Measurements from ENCODE around the gene MRPL46. TPM values are rescaled to one million over a fixed set of nuclear protein-coding genes. Genes with fewer than 3 reads are reported as not detected.

The MRPL46 gene
- total RNA-seq: 10 to 100 TPM; 19.0 to 25.0 (median 20.8) TPM

DNA sequence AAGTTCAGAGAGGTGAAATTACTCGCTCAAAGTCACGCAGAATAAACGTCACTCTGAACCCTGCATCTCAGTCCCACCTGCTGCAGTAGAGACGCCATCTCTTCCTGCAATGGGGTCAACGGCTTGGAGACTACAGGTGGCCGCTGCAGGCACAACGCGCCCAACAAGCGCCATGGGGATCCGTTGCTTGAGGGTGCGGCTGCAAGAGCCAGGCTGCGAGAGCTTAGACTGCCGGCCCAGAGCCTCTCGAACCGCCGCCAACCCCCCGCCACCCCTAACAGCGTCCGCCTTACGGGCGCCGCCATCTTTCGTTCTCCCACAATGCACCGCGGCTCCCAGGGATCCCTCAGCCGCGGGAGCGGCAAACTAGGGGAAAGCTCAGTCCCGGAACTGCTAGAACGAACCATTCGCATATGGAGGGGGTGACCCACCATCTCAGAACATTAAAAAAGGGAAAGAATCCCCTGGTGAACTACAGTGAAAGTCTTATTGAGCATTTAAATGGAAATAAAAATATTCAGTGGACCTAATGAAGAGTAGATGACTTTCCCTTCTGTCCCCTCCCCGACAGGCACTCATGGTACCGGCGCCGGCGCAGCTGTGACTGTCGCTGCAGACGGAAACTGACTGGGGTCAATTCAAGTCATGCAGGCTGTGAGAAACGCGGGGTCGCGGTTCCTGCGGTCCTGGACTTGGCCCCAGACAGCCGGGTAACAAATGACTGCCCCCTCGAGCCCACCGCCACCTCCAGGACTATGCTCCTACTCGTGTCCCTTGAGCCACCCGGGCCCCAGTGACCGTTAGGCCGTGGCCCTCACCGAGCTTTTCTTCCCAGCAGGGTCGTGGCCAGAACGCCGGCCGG is at the start of gene MRPL46, which contains the start of gene MRPS11:
Gene MRPL46, minus strand, starts transcription at position 316 of the 862 bp plus-strand sequence. Its CDS starts 11 bp downstream, at position 305.
Gene MRPS11, plus strand, starts transcription at position 636 of the 862 bp plus-strand sequence. Its CDS starts 10 bp downstream, at position 646.
- Histone ChIP-seq H3K36me3 (peaks cover 7% of the 10 kb centered on the region), H3K9me3 (no peaks in the 10 kb centered on the region), H3K27me3 (no peaks in the 10 kb centered on the region), H3K4me3 (peak within 1 kb of the TSS; percentile 60 to 95 (median 92)), H3K27ac (peak within 1 kb of the TSS; percentile 89 to 95), H3K4me1 (peaks cover 0 to 12% of the 10 kb centered on the region in 2 donors)
- TF ChIP-seq POLR2AphosphoS5 (IDR thresholded peaks at IDR 0.05): peak; percentile 44 to 71 (median 47)
- no peak for TF ChIP-seq CTCF (IDR thresholded peaks at IDR 0.05)
- no peak for TF ChIP-seq POLR2A (IDR thresholded peaks at IDR 0.05)
- DNase-seq (ENCODE audit: low spot score in 2 of 2): peak; percentile 67 to 79
- intact Hi-C loops (cut with DNase I; ENCODE audit: low total_unique reads): no loop called here

DNA sequence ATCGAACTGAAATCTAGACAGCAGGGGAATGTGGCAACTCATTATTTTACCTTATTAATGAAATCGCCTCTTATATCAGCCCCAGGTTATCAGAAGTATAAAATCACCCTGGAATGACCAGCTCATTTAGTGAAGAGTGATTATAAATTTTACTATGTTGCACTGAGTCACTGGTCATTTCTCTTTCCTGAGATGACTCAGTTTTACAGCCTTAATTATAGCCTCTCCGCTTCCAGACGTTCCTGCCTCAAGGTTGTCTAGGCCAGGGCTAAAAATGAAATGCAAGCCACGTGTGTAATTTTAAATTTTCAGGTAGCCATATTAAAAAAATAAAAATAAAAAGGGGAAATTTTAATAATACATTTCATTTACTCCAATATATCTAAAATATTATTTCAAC is 46.0 kb upstream of the MRPL46 start:
- Histone ChIP-seq H3K4me1 (no peaks in the 10 kb centered on the region), H3K27ac (no peak overlapping the region), H3K36me3 (no peaks in the 10 kb centered on the region), H3K4me3 (no peak overlapping the region), H3K9me3 (no peaks in the 10 kb centered on the region), H3K27me3 (no peaks in the 10 kb centered on the region)
- DNase-seq (ENCODE audit: low spot score in 2 of 2): no peak
- TF ChIP-seq POLR2A (IDR thresholded peaks at IDR 0.05) (no peak), POLR2AphosphoS5 (IDR thresholded peaks at IDR 0.05) (no peak), CTCF (IDR thresholded peaks at IDR 0.05) (no peak)
- intact Hi-C loops (cut with DNase I; ENCODE audit: low total_unique reads): no loop called here

GRCh38 chr15:88512601-88513000 is 45.4 kb upstream of the MRPL46 start:
- H3K9me3 ChIP-seq: no peaks in the 10 kb centered on the region
- no peaks in the 10 kb centered on the region for H3K27me3 ChIP-seq
- intact Hi-C loops (cut with DNase I; ENCODE audit: low total_unique reads): no loop called here
- TF ChIP-seq CTCF (IDR thresholded peaks at IDR 0.05) (no peak), POLR2AphosphoS5 (IDR thresholded peaks at IDR 0.05) (no peak), POLR2A (IDR thresholded peaks at IDR 0.05) (no peak)
- no peaks in the 10 kb centered on the region for H3K36me3 ChIP-seq
- no peak overlapping the region for H3K27ac ChIP-seq
- no peak overlapping the region for H3K4me3 ChIP-seq
- no peak for DNase-seq (ENCODE audit: low spot score in 2 of 2)
- H3K4me1 ChIP-seq: no peaks in the 10 kb centered on the region

DNA sequence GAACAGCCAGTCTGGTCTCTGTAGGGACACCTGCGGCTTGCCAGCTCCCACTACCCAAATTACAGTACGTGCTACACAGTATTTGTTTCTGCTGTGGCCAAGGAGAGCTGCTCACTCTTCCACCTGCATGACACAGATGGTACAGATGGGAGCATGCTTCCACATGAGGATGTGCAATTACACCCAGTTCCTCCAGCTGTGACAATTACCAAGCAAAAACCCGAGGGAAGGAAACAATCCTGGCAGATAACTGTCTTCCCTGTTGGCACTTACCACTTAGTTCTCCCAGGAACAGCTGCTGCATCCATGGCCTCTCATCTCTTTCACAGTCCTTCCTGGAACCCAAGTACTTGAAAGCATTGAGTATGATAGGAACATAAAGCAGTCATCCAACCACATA is 44.9 kb upstream of the MRPL46 start:
- H3K27ac ChIP-seq: no peak overlapping the region
- no peaks in the 10 kb centered on the region for H3K27me3 ChIP-seq
- no peaks in the 10 kb centered on the region for H3K36me3 ChIP-seq
- intact Hi-C loops (cut with DNase I; ENCODE audit: low total_unique reads): no loop called here
- no peak overlapping the region for H3K4me3 ChIP-seq
- no peak for TF ChIP-seq POLR2A (IDR thresholded peaks at IDR 0.05)
- no peak for TF ChIP-seq CTCF (IDR thresholded peaks at IDR 0.05)
- TF ChIP-seq POLR2AphosphoS5 (IDR thresholded peaks at IDR 0.05): no peak
- no peaks in the 10 kb centered on the region for H3K4me1 ChIP-seq
- no peak for DNase-seq (ENCODE audit: low spot score in 2 of 2)
- no peaks in the 10 kb centered on the region for H3K9me3 ChIP-seq

DNA sequence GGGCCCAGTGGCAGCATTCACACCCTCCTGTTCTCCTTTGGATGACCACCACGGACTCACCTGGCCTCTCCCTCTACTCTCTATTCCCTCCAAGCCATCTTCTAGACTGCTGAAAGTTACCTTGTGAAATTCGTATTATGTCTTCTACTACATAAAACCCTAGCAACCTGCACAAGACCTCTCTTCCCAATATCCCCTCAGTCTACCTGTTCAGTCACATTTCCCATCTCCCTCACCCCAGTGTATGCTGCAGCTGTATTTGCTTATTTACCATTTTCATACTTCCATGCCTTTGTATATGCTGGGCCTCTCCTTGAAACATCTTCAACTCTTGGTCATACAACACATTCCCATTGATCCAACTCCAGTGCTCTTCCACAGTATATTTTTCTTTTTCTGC is 44.0 kb upstream of the MRPL46 start:
- no peak overlapping the region for H3K27ac ChIP-seq
- no peaks in the 10 kb centered on the region for H3K9me3 ChIP-seq
- TF ChIP-seq CTCF (IDR thresholded peaks at IDR 0.05) (no peak), POLR2A (IDR thresholded peaks at IDR 0.05) (no peak), POLR2AphosphoS5 (IDR thresholded peaks at IDR 0.05) (no peak)
- no peaks in the 10 kb centered on the region for H3K36me3 ChIP-seq
- H3K4me1 ChIP-seq: no peaks in the 10 kb centered on the region
- intact Hi-C loops (cut with DNase I; ENCODE audit: low total_unique reads): no loop called here
- no peak overlapping the region for H3K4me3 ChIP-seq
- H3K27me3 ChIP-seq: no peaks in the 10 kb centered on the region
- DNase-seq (ENCODE audit: low spot score in 2 of 2): no peak

All from breast epithelium (tissue), 4 donors.